ENCODE results near the gene CDC42BPB.

The CDC42BPB gene

DNA sequence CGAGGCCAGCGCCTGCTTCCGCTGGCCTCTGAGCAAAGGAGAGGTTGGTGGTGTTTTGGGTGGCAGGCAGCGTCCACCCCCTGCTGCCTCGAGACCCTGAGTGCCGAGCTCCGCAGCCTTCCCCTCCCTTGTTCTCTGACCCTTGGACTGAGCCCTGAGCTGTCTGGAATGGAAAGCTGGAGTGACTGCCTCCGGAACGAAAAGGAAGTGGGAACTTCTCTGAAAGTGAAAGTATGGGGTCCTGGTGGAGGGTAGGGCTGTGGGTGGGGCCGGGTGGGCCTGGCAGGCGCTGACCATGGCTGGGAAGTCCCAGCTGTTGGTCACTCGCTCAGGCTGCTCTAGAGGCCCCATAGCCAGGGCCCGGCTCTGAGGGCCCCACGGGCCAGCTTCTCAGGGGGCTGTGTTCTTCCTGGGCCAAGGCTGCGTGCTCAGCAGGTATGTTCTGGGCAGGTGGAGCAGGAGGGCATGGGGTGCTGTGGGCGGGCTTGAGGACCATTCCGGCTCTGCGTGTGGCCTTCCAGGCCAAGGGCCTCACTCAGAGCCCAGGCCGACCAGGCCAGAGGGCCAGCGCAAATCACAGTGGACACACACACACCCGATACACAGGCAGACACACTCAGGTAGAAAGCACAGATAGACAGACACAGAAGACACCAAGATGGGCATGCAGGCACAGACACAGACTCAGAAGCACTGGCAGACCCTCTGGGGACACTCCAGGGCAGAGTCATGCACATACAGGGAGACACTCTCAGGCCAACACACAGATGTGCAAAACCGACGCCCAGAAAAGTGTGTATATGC, 37.3 kb upstream of the CDC42BPB start, which contains the start of gene EXOC3L4:
Gene EXOC3L4, plus strand, starts transcription at position 320 of the 804 bp plus-strand sequence. CDS start 5,495 bp downstream, outside the sequence.
- DNase-seq (ENCODE audit: low read depth in 2 of 2): no peak

DNA sequence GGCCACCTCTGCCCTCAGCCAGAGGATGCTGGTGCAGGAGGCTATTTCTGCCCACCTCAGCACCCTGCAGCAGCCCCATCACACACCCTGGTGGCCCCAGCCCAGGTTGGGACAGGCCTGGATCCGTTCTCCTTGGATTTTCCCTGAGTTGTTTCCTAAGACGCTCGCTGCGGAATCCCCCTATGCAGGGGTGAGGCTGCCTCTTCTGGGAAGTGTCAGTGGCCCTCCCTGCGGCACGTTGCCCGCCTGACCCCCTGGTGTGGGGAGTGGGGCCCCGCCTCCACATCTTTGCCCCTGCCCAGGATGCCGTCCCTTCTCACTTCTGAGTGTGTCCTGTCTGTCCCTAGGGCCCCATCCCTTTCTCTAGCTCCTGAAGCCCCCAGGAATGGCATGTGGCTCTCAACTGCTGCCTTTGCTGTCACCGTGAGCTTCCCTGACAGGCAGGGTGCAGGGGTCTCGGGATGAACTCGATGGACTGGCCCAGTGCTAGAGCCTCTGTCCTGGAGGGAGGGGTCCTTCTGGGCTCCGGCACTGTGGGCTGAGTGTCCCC, 36.6 kb upstream of the CDC42BPB start:
- no peak for DNase-seq (ENCODE audit: low read depth in 2 of 2)

DNA sequence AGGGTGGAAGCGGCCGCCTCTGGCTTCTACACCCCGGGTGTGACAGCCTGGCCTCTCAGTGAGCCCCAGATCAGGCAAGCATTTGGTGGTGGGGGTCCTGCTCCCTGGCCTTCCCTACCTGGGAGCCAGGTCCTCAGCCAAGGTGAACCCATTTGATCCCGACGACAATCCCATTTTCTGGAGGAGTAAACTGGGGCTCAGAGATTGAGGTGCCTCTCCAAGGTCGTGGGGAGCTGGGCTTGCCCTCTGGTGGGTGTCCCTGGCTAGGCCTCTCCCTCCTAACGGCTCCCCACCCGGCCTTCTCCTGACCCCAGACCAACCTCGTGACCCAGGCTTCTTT, 34.5 kb upstream of the CDC42BPB start:
- no peak for DNase-seq (ENCODE audit: low read depth in 2 of 2)

DNA sequence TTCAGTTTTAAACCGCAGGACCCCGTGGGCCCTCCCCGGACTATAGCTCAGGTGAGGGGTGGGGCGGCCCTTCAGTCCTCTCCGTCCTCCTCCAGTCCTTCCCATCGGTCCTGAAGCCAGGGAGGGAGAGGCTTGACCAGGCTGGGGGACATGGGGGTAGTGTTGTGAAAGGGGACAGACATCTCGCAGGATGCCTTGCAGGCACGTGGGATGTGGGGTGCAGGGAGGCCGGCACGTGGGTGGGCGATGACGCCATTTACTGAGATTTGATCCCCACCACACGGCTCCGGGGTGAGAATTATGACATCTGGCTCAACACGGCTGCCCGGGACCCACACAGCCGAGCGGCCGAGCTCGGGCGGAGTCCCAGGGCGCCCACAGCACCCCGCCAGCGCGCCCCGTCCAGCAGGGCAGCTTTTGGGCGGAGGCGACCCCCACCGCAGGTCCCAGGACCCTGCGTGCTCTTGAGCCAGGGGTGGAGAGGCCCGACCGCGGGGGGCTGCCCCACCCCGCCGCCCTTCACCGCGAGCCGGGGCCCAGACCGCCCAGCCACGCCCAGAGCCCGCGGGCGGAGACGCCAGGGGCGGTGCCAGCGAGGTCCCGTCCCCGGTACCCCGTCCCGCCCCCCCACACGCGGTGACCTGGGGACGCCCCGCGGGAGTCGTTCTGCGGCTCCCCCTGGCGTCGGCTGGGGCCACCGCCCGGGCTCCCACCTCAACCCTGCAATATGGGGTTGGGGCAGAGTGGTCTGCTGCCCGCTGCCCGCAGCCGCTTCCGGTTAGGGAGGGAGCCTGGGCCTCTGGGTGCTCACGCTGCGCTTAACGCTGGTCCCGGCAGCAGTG, 33.9 kb upstream of the CDC42BPB start:
- peak; percentile 61 for DNase-seq (ENCODE audit: low read depth in 2 of 2)

DNA sequence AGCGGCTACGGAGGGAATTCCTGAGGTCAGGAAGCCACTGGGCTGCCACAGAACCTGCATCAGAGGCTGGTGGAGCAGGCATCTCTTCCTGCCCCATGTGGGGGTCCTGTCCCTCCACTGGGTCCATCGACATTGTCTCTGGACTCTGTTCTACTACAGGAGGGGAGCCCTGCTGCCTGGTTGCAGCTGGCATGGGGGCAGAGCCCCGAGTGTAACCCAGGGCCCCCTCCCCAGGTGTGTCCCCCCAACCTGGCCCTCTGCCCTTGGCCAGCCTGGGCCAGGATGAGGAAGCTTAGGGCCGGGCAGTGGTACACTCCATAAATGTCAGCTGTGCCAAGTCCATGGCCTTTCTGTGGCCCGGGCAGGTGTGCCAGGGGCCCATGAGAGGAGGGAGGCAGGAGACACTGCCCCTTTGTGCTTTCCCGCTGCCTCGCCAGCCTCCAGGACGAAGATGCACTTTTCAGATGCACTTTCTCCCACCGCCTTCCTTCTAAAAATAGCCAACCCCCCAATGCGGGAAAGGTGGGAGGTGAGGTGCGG, 33.2 kb upstream of the CDC42BPB start:
- no peak for DNase-seq (ENCODE audit: low read depth in 2 of 2)

DNA sequence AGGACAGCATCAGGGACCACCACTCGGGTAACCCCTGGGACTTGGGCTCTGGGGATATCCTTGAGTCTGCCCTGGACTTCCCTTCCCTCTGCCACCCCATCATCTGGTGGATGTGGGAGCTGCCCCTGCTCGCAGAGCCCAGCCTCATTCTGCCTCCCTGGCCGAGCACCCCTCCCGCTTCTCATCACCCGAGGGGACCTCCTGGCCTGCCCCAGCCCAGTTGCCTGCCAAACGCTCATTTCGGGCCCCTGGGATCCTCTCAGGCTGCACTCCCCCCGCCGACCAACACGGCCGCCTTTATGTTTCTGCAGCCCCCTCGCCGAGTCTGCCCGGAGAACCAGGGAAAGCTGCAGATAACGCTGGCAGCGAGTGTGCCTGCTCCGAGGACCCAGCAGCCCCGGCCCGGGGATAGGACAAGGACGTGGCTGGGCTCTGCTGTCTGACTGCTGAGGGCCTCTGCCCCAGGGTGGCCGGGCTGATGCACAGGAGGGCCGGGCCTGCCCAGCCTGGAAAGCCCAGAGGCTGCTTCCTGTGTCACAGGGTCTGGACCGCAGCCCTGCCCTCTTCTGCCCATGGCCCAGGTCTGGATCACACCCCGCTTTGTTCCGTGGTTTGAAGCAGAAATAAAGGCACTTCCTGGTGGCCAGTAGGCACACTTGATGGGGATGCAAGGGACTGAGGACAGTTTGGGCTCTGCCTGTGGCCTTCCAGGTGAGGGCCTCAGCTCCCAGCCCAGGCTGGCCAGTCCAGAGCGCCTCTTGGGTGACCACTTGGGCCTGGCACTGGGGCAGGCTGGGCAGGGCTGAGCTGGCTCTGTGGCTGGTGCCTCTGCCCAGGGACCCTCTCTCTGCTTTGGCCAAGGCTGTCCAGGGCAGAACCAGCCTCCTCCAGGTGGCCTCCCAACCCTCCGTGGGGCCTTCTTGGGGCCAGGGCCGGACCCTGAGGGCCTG, 32.3 kb upstream of the CDC42BPB start:
- DNase-seq (ENCODE audit: low read depth in 2 of 2): no peak

DNA sequence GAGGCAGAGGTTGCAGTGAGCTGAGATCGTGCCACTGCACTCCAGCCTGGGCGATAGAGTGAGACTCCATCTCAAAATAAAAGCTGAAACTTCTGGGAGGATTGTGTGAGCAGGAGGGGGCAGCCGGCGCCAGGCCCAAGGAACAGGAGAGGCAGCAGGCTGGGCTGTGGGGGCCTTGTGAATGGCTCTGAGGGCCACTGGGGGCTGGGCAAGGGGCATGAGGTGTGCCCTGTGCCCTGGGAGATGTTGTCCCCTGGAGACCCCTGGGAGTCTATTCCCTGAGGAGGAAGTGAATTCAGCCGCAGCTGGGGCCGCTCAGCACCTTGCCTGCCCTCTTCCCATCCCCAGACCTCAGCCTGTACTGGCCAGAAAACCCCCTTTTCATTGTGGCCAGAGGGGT, 31.6 kb upstream of the CDC42BPB start:
- no peak for DNase-seq (ENCODE audit: low read depth in 2 of 2)

DNA sequence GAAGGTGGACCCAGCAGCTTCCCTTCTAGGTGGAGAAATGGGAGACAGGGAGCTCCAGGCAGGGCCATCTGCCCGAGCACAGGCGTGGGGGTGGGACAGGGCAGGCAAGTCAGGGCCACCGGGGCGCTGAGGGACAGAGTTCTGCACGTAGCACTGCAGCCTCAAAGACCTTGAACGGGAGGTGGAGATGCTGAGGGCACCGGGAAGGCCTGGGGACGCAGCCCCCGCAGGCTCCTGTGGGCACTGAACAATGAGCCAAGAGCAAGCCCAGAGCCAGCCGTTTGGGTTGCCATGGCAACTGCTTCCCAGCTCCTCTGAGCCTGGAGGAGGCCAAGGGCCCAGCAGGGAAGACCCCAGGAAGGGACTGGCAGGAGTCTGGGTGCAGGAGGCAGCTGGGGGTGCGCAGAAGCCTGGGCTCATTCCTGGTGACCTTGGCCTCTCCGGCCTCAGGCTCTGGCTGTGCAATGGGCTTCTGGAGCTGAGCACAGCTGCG, 30.0 kb upstream of the CDC42BPB start:
- no peak for DNase-seq (ENCODE audit: low read depth in 2 of 2)

DNA sequence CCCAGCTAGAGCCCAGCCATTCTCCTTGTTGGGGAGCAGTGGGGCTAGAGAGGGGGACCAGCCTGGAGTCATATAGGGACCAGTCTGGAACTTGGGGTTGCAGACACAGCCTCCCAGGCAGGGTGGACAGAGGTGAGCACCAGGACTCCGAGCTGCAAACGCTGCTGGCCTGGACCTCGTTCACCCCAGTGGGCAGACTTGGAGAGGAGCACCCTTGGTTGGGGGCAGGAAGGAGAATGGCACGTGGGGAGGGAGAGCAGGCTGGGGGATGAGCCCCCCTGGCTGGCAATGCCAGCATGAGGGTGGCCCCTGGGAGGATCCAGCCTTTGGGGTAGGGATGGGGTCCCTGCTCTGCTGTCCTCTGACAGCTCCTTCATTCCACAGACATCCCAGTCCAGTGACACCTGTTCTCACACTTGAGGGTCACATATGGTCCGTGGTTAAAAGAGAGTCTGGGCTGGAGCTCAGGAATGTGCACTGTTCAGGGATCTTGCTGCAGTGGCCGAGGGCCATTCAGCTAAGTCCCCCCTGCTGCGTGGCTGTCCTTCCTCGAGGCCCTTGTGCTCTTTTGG, 29.5 kb upstream of the CDC42BPB start:
- no peak for DNase-seq (ENCODE audit: low read depth in 2 of 2)

DNA sequence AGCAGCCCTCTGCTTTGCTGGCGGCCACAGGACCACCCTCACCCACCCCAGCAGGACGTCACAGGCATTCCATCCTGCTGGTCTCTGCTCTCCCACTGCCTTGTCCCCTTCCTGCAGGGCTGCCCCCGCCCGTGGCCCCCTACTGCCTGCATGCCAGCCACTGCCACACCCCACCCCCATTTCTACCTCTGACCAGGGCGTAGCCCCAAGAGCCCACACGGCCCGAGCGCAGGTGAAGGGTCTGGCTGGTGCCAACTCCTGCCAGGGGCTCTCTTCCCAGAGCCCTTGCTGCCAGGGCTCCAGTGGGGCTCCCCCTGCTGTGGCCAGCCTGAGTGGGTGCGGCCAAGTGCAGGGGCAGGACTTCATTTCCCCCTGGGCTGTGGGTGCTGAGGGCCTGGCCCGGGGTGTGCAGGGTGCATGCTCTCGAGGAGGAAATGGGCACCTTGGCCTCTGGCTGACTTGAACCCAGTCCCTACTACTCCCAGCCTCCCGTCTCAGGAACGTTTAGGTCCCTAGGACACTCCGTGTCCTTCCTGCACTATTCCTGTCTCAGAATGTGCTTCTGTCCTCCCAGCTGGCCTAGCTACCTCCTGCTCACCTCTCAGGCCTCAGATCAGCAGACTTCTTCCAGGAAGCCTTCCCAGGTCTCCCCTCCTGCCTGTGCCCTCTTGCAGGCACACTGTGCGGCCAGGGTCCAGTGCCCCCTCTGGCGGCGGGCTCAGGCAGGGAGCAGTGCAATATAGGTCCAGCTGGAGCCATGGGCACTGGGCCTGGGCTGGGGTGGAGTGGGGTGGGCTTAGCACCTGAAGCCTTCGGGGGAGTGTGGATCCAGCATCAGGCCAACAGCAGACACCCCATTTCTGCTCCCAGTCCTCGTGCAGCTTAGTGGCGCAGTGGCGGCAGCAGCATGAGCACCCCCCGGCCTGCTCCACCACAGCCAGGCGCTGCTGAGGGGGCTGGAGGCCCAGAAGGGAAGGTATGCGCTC, 28.1 kb upstream of the CDC42BPB start:
- no peak for DNase-seq (ENCODE audit: low read depth in 2 of 2)

DNA sequence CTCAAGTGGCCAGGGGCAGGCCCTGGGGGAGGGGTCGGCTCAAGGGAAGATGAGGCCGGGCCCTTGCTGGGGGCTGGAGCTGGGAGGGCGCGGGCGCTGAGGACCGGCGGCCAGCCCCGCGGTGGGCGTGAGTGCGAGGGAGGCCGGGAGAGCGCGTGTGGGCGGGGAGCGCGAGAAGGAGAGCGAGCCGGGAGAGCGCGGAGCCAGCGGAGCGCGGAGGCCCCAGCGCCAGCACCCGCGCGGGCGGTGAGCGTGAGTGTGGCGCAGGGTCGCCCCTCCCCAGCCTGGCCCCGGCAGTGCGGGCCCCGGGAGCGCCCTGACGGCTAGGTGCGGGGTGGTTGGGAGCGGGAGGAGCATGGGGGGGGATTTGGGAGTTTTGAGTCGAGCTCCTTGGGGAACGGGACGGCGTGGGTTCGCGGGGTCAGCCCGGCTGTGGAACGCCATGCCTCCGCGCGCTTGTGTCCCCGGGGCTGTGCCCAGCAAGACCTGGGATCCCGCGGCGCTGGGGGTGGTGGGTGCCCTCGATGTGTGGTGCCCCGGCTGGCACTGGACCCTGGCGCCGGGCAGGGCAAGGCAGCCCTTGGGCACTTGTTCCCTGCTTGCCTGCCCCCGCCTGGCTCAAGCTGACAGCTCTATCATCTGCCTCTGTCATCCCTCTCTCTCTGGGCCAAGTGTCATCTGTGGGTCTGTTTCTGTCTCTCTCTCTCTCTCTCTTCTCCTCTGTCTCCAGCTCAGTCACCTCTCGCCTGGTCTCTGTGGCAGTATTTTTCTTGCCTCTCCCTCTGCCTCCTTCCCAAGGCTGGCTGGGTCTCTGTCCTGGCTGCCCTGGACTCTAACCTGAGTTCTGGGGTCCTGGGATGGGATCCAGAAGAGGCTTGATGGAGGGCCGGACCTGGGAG, 26.9 kb upstream of the CDC42BPB start, which contains the start of gene LBHD2:
Gene LBHD2, plus strand, starts transcription at position 190 of the 899 bp plus-strand sequence. CDS start 1,803 bp downstream, outside the sequence.
- DNase-seq (ENCODE audit: low read depth in 2 of 2): no peak

DNA sequence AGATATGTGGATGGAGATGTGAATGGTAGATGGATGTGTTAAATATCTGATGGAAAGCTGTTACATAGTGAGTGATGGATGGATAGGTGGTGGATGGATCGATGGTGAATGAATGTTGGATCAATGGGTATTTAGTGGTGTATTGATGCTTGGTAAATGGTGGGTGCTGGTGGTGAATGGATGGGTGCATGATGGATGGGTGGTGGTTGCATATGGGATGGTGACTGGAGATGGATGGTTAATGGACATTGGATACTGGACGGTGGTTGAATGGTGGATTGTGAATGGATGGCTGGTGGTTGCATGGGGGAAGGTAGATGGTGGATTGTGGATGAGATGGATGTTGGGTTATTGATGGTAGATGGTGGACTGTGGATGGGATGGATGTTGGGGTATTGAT, 24.6 kb upstream of the CDC42BPB start:
- DNase-seq (ENCODE audit: low read depth in 2 of 2): no peak

DNA sequence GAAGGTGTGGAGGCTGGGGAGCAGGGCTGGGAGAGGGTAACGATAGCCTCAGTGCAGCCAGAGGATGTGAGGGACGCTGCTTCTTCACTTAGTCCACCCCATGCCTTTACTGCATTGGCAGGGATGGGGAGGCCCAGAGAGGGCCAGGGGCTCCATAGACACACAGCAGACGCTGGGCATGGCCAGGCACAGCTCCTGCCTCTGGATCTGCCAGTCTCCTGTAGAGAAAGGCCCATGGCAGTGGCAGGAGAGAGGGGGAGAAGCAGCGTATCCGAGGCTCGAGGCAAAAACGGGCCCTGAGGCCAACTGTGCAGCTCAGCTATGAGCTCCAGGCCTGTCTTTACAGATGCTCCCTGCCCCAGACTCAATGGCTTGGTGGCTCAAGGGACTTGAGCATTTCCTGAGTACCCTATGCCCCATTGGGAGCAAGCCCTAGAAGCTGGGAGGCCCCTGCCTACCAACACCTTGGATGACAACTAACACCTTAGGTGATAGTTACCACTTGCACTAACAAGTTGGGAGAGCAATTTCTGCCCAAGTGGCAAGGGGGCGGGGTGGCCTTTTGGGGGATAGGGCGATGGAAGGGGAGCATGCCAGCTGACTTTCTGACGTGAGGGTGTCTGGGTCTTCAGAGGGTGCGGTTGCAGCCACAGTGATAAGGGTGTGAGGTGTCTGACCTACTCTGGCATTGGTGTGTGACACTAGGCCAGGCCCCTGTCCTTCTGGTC, 21.7 kb upstream of the CDC42BPB start:
- no peak for DNase-seq (ENCODE audit: low read depth in 2 of 2)

DNA sequence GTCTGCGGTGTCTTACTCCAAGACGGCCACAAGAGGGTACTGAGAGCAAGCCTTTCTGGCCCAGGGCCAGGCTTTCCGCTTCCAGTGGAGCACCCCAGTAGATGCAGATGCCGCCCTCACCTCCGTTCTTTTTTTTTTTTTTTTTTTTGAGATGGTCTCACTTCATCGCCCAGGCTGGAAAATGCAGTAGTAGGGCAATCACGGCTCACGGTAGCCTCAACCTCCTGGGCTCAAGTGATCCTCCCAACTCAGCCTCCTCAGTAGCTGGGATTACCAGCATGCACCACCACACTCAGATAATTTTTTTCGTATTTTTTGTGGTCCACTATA, 21.0 kb upstream of the CDC42BPB start:
- peak; percentile 42 to 60 for DNase-seq (ENCODE audit: low read depth in 2 of 2)

DNA sequence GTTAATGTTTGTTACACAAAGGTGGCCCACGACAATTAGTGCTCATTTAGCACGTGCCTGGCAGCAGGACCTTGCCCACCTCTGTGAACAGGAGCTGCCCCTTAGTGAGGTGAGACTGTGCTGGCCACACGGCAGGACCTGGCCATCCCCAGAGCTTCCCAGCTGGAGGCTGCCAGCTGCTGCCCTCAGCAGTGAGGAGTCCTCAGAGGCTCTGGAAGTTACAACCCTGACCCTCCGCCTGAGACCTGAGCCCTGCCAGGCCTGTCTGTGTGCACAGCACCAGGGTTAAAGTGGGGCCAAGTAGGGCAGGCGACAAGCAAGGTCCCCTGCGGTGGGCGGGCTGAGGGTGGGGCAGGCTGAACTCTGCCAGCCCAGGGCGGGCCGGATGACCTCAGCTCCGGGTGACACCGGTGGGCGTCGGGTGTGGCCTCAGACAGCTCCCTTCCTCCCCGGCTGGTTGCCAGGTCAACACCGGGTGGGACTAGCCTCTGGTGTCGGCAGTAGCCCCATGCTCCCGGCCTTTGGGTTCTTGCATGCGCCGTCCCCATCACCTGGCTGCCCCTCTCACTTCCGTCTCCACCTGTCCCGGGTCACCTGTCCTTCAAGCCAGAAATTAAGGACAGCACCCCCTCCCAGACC, 17.5 kb upstream of the CDC42BPB start:
- no peak for DNase-seq (ENCODE audit: low read depth in 2 of 2)

DNA sequence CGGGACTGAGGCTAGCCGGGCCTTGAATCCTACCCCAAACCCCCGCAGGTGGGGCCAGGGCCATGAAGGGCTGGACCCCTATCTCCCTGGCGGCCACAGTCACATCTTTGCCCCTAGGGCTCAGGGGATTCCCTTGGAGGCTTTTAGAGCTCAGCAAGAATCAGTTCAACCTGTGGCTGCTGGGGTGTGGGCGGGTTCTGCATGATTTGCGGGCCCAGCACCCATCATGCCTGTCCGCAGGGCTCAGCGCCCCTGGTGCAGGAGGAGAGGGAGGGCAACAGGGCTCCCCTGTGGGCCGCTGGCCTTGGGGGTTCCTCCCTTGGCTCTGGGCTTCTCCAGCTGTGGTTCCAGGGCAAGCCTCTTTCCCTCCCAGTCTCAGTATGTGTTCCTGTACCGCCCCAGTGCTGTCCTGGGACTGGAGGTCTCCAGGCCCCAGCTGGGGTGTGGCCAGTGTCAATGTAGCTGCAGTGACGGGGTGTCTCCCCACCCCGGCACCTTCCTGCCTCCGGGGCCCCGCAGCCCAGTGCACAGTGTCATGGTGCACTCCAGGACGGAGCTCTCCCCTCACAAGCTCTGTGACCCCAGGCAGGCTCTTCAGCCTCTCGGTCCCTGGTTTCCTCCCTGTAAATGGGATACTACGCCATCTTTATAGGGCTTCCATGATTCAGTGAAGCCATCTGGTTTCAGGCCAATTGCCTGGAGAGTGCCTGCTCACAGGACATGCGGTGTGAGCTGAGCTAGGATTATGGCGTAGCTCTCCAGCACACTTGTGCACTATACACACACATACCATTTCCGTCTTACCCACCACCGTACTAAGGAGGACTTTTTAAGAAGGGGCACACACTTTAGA, 16.8 kb upstream of the CDC42BPB start:
- no peak for DNase-seq (ENCODE audit: low read depth in 2 of 2)
